ENCODE results near the gene KIF7.

The KIF7 gene

DNA sequence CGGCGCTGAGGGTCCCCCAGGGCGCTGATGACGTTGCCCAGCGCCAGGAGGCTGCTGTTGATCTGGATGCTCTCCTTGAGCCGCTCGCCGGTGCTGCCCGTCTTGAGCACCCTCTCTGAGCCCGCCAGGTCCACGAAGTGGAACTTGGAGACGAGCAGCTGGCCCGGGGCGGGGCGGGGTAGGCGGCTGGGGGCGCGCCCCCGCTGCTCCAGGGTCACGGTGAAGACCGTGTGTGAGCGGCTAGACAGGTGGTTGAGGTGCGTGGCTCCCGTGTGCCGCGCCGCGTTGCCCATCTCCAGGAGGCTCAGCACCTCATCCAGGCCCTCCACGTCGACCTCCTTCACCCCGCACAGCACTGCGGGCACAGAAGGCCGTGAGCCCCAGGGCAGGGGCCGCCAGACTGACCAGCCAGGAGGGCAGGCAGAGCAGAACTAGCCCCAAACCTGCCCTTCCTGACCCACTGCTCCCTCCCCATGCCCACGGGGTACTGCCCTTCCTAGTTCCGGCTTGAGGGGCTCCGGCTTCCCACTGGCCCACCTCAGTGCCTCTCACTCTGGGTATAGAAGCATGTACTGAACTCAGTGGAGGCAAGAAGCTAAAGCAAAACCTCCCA is 6.1 kb downstream of the KIF7 start:
- DNase-seq (ENCODE audit: low spot score) = no peak

DNA sequence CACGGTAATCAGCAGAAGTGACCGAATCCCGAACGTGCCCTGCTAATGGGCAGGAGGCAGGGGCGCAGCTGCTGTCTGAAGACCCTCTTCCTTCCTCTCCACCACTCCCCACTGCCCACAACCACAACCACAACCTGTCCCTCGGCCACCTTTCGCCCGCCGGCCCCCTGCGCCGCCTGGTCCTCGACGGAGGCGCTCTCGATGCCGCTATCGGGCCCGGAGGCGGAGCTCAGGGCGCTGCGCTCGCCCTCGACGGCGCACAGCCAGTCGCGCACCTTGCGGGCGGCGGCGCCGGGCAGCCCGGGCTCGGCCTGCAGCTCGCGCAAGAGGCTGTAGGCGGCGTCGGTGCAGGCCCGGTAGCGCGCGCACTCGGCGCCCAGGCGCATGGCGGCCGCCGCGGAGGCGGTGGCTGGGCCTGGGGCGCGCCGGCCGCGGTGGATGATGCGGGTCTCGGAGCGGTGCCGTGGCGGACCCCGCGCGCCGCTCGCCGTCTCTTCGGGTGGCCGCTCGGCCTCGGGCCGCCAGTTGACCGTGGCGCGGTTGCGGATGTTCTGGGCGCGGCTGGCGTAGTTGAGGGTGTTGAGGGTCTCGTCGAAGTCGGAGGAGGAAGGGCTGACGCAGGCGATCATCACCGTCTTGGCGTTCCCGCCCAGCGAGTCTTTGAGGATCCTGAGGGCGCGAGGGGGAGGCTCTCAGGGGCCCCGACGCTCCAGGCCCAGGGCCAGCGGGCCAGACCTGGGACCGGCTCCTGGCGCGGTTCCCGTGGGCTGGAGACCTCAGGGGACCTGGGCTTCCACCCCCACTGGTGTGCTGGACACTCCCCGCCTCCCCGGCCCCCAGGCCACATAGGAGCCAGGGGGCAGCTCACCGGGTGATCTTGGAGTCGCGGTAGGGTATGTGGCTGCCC is 6.9 kb downstream of the KIF7 start:
- no peak for DNase-seq (ENCODE audit: low spot score)

DNA sequence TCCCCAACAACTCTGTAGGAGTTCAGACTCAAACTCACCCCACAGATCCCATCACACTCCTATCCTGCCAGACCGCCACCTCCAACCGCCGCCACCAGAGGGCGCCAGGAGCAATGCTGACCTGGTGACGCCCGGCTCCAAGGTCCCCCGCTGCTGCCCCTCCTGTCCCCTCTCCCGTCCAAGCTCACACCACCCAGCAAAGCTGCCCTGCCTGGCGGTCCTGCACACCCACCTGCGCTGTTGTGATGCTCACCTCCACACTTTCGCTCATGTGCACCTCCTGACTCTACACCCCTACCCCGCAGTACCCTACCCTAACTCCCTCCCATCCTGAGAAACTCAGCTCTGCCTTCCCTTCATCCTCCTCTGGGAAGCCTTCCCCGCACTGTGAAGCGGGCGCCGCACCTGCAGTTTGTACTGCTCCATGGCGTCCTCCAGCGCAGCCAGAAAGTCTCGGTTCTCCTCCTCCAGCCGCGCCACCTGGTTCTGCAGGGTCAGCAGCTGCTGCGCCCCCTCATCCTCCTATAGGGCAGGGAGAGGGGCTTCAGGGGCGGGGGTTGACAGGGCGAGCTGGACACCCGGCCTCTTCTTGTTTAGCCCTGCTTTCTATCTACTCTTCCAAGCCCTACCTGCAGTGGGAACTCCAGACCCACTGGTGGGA is 7.9 kb downstream of the KIF7 start:
- DNase-seq (ENCODE audit: low spot score) = peak; percentile 61

DNA sequence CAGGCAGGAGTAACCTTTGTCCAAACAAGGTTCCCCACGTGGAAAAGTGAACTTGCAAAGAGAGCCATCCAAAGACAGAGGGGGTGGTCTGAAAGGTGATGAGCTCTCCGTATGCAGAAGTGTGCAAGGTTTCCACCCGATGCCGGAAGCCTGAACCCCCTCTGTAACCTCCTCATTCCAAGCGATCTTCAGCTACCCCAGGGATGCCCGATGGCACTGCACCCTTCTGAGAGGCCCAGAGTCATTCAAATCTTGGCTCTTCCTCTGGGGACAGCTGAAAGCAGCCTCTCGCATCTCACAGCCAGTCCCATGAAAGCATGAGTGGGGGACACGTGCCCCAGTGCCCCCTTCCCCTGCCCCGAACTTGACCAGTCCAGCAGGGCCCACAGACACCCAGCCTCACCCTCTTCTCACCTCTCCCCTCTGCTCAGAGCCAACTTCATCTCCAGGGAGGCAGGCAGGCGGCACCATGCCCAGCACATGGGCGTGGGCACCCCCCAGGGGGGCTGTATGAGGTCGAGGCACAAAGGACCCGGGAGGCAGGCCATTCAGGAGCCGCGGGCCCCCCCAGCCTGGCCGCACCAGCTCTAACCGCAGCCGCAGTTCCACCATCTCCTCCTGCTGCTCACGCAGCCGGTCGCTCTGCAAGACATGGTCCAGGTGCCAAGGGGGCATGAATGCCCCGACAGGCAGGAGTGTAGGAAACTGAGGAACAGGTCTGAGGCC is 8.7 kb downstream of the KIF7 start:
- DNase-seq (ENCODE audit: low spot score) = no peak

DNA sequence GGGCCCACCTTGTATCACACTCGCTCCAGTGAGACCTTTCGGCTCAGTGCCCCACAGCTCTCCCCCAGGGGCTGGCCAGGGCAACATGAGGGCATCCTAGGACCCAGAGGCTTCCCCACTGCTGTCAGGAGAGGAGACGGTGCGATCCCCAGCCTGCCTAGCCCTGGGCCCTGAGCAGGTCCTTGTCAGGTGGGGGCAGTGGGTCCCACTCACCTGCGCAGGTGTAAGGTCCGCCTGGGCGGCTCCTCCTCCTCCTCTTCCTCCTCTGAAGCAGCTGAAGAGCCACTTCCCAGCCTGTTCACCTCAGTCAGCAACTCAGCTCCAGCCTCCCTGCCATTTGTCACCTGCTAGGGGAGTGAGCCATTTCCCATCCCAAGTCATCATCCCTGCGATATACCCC is 9.6 kb downstream of the KIF7 start:
- no peak for DNase-seq (ENCODE audit: low spot score)

DNA sequence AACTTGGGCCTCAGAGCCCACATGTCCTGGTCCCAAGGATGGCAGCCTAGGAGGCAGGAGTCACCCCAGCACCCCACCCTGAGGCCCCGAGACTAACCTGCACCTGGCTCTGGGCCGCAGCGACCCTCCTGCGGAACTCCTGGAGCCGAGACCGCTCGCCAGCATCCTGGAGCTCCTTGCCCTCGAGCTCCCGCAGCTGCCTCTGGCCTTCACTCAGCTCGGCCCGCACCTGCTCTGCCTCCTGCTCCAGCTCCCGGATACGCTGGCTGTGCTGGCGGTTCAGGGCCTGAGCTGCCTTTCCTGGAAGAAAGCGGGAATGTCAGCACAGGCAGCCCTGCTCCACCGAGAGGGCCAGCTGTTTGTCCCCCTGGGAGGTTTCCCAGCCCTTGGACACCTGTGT is 13.2 kb downstream of the KIF7 start:
- no peak for DNase-seq (ENCODE audit: low spot score)

DNA sequence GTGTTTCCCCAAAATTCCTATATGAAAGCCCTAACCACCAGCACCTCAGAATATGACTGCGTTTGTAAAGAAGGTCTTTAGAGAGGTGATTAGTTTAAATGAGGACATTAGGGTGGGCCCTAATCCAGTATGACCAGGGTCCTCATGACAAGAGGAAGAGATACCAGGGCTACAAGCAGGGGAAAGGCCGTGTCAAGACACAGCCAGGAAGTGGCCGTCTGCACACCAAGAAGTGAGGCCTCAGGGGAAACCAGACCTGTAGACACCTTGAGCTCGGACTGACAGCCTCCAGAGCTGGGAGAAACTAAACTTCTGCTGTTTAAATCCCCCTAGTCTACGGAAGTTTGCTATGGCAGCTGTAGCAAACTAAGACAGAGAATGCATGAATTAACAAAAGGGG is 14.2 kb downstream of the KIF7 start:
- no peak for DNase-seq (ENCODE audit: low spot score)

DNA sequence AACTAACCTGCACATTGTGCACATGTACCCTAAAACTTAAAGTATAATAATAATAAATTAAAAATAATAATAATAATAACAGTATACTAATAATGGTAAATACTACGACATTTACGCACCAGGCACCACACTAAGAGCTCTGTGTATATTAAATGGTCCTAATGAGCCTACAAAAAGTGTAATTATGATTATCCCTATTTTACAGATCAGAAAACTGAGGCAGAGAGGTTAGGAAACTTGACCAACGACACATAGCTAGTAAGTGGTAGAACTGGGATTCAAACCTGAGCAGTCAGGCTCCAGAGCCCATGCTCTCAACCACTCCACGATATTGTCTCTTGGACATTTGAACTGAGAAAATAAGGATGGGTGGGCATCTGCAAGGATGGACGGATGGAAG is 15.0 kb downstream of the KIF7 start:
- DNase-seq (ENCODE audit: low spot score) = no peak

DNA sequence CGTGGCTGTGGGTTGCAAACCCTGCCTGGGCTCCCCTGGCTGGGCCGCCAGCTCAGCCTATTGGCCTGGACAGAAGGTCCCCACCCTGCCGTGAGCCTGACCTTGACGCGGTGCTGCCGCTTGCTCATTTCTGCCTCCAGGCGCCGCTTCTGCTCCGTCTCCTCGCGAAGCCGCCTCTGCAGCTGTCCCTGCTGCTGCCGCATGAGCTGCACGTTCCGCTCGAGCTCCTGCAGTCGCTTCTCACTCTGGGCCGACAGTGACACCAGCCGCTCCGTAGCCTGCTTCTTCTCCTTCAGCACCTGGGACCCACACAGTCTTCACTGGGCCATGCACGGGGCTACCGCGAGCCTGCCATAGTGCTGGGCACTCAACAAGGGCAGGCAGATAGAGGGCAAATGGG is 21.7 kb downstream of the KIF7 start:
- no peak for DNase-seq (ENCODE audit: low spot score)

DNA sequence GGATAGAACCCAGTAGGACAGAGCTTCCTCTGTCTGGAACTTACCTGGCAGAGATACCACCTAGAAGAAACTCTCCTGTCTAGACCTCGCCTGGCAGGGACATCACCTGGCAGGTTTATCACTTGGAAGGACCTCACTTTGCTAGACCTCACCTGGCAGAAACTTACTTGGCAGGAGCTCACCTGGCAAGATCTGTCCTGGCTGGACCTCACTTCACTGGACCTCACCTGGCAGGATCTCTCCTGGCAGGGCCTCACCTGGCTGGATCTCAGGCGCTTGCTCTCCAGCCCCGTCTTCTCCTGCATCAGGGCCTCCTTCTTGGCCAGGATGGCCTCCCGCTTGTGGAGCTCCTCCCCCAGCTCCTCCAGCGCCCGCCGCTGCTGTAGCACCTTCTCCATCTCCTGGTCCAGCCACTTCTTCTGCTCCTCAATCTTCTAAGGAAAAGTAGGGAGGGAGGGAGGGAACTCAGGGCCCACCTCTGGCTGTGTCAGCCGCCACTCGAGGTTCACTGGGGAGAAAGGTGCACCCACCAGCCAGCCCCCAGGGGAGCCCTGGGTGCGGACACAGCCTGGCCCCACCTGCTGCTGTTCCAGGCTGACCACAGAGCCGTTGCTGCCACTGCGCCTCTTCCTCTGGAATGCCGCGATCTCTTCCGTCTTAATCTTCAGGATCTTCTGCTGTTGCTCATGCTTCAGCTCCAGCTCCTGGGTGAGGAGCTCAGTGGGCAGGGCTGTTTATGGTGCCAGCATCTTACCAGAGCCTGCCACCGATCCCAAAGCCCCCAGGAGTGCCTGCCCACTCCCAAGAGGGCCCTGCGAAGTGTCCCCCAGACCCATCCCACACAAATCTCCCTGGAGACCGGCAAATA is 22.5 kb downstream of the KIF7 start:
- no peak for DNase-seq (ENCODE audit: low spot score)

DNA sequence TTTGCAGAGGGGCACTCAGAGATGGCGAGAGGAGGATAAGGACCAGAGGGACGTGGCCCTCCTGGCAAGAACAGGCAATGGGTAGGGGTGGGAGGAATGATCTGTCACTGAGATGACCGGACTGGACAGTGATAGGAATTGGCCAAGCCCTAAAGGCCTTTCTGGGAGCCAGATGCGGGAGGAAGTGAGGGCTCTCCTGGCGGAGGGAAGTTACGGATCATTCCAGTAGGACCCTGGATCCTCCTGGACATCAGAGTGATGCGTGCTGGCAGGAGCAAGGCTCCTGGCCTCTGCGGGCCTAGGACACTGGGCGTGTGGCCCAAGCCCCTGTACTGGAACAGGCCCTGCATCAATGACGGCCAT is 23.4 kb downstream of the KIF7 start:
- DNase-seq (ENCODE audit: low spot score) = no peak

DNA sequence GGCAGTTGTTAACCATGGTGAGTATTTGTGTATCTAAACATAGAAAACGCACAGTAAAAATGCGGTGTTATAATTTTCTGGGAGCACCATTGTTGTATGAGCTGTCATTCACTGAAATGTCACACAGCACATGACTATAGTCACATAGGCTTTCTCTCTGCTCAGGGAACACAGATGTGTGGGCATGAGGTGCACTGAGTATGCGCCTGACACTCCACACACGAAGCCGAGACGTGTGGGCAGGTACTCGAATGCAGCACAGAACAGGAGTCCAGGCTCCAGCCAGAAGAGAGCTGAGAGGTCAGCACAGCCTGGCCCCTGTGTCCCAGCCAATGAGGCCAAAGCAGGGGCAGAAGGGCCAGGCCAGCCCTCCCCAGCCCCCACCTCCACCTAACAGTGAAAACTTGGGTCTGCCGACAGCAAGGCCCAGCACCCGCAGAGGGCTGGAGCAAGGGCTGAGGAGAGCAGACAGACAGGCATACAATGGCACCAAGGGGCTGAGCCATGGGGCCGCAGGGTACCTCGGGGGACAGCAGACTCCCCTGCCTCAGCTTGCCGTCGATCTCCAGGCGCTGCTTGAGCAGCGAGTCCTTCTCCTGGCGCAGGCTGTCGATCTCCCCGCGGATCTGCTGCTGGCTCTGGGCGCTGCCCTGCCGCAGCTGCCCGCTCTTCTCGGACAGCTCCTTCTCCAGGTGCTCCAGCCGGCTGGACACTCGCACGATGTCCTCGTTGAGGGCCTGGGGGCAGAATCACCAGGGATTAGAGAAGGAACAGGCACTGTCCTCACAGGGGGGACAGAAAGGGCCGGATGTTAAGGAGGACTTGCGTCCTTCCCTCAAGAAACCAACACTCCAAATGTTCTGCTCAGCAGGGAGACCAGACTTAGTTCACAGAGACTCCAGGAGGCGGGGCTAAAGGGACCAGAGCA is 24.0 kb downstream of the KIF7 start:
- DNase-seq (ENCODE audit: low spot score) = no peak

DNA sequence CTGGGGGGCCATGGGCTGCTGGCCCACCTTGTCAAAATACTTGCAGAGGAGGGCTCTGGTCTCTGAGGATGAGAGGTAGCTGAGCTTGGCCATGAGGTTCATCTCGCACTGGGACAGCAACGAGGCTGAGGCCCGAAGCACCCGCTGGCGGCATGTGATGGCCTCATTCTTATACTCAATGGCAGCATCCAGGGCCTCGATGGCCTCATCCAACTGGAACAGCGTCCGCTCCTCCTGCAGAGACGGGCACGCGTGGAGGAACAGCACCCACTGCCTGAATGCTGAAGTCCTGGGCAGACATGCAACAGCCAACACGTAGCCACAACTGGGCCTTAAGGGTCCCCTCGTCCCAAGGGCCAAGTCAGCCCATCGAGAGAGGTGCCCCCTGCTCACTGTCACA is 25.0 kb downstream of the KIF7 start:
- DNase-seq (ENCODE audit: low spot score) = no peak

DNA sequence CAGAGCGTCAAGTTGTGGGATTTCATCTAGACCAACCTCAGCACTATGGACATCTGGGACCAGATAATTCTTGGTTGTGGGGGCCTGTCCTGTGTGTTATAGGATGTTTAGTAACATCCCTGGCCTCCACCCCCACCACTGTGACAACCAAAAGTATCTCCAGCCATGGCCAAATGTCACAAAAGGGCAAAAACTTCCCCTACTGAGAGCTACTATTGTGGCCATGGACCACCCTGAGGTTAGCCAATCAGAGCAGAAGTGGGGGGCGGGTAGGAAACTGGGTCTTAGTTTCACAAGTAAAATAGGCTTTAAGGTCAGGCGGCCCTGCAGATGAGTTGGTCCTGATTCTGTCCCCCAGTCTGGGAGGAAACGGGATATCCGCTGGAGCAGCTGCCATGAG is 25.4 kb downstream of the KIF7 start:
- no peak for DNase-seq (ENCODE audit: low spot score)

DNA sequence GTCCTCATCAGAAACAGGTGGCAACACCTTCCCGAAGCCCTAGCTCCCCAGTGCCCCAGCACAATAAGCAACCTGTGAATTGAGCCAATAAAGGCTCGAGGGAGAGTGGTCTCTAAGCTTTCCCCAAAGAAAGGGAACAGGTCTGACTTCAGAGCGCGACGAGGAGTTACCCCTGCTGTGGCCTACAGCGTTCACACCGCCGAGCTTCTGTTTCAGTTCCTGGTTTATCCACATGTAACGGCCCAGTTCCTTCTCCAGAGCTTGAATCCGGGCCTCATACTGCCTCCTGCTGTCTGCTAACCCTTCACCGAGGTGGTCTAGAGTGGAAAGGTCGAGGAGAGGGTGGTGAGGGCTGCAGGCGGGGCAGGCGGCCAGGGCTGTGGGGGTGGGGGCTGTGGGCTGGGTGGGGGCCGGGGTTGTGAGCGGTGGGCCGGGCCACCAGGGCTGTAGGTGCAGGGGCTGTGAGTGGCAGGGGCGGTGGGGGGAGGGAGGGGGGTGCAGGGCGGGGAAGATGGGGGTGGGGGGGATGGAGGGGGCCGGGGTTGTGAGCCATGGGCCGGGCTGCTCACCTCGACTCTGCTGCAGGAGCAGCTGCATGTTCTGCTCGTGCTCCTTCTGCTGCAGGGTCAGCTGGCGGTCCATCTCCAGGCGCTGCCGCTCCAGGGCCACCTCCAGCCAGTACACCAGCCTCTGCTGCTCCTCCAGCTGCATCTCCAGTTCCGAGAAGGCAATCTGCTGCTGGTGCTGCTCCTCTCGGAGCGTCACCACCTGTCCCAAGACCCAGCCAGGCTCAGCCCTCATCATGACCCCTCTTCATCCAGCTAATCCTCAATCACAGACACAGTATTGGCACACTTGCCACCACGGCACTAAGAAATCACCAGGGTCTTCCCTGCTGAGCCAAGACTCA is 26.2 kb downstream of the KIF7 start:
- DNase-seq (ENCODE audit: low spot score) = no peak

DNA sequence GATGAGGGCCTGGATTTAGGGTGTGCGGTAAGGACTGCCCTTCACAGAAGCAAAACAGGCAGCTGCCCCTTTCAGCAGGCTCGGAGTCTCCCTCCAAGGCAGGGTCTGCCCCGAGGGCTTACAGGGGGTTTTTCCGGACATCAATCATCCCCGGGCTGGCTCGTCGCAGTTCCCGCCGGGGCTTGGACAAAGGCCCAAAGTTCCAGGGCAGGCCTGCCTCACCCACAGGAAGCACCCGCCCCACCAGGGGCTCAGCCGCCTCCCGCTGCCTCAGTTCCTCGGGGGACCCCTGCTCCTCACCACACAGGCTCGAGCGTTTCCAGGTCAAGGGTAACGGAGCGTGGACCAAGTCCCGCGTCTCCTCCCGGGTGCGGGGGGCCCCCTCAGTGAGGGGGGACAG is 27.0 kb downstream of the KIF7 start:
- no peak for DNase-seq (ENCODE audit: low spot score)

DNA sequence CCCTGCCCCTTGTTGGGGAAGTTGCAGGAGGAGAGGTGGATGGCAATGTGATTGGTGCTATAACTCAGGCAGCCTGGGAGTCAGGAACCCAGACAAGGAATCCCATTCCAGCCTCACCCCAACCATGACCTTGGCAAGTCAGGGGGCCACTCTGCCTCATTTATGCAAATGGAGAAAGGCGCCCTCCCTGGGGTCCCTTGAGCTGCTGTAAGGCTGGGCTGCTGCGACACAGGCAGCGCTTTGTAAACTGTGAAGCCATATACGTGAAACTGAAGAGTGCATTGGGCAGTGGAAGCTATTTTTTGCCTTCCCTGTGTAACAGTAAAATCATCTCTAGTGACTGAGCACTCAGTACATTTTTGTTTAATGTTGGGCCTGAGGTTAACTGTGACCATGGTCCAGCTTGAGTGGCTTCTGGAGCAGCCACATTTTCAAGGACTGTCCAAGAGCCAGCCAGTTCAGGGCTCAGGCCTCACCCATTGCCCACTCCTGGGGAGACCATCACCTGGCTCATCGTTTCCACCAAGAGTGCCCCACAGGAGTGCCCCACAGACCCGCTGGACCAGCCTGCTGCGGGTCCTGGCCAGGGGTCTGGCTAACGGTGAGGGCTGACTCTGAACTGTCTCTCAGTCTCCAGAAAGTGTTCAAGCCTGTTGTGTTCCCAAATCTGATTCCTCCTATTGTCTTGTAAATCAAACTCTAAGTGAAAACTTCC is 27.9 kb downstream of the KIF7 start:
- no peak for DNase-seq (ENCODE audit: low spot score)

DNA sequence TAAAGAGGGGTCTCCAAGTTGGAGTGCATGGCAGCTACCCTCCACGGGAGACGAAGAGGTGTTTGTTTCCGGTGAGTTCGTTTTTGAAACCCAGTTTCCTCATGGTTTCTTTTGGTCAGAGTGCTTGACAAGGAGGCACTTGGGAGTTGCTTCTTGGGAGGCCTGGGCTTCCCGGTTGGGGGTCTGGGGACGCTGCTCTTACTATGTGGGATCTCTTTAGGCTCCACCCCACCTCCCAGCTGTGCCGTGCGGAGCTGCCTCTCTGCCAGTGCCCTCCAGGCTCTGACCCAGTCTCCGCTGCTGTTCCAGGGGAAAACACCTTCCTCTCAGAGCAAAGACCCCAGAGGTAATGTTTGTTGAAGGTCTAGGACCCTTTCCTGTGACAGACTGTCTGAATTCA is 29.6 kb downstream of the KIF7 start:
- no peak for DNase-seq (ENCODE audit: low spot score)

DNA sequence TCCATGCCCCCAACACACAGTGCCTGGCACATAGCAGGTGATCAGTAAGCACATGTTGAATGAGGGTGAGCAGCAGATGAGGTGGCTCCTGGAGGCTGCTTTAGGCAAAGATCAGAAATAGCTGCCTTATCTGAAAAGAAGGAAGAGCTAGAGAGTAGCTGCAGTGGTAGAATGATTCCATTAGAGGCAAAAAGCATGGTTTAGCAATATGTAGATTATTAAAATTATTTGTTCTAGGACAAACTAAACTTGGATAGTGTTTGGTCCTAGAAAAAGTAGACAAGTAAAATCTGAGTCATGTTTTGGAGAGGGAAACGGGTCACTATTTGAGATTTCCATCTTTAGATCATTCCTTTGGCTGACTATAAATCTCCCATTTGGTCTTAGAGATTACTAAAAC is 32.1 kb downstream of the KIF7 start:
- DNase-seq (ENCODE audit: low spot score) = no peak

Data from activated CD4-positive, alpha-beta T cell treated with anti-CD3 and anti-CD28 coated beads, Interleukin-2, Interleukin-4, amounts not matched to agents 100 ng/mL and 50 ng/mL, durations not matched to agents 16 hours and 8 hours (primary cell).